ENCODE results near the gene RPL31.
A peak's percentile ranks its signal among the peaks of the same experiment; 100 is the strongest.
"Not testable (repeated sequence)": the region's sequence is repeated elsewhere in the genome, so short reads cannot be mapped to it uniquely, and the experiment has no call there.

The RPL31 gene

GRCh38 chr2:101047075-101047766 is 45.1 kb downstream of the RPL31 start:
- TF ChIP-seq OSR1 (CRISPR knock-in tag; IDR thresholded peaks at IDR 0.05) (no peak), BACH2 (CRISPR knock-in tag; IDR thresholded peaks at IDR 0.05; ENCODE audit: borderline replicate concordance) (no peak), ARNTL (CRISPR knock-in tag; IDR thresholded peaks at IDR 0.05; ENCODE audit: borderline replicate concordance, low read depth) (no peak), ESRRG (CRISPR knock-in tag; IDR thresholded peaks at IDR 0.05) (no peak), CSDC2 (CRISPR knock-in tag; IDR thresholded peaks at IDR 0.05) (no peak), GLIS3 (CRISPR knock-in tag; IDR thresholded peaks at IDR 0.05) (no peak), ZC3H10 (CRISPR knock-in tag; IDR thresholded peaks at IDR 0.05) (no peak), ZFP3 (CRISPR knock-in tag; IDR thresholded peaks at IDR 0.05) (no peak), PPARA (CRISPR knock-in tag; IDR thresholded peaks at IDR 0.05; ENCODE audit: borderline replicate concordance) (no peak), TOX (CRISPR knock-in tag; IDR thresholded peaks at IDR 0.05; ENCODE audit: borderline replicate concordance) (no peak), ISL1 (CRISPR knock-in tag; IDR thresholded peaks at IDR 0.05) (no peak), ZNF8 (CRISPR knock-in tag; IDR thresholded peaks at IDR 0.05) (no peak), TCF4 (CRISPR knock-in tag; IDR thresholded peaks at IDR 0.05; ENCODE audit: borderline replicate concordance) (no peak), SNAI2 (CRISPR knock-in tag; IDR thresholded peaks at IDR 0.05) (no peak)
- TF ChIP-seq, protein P1, sequence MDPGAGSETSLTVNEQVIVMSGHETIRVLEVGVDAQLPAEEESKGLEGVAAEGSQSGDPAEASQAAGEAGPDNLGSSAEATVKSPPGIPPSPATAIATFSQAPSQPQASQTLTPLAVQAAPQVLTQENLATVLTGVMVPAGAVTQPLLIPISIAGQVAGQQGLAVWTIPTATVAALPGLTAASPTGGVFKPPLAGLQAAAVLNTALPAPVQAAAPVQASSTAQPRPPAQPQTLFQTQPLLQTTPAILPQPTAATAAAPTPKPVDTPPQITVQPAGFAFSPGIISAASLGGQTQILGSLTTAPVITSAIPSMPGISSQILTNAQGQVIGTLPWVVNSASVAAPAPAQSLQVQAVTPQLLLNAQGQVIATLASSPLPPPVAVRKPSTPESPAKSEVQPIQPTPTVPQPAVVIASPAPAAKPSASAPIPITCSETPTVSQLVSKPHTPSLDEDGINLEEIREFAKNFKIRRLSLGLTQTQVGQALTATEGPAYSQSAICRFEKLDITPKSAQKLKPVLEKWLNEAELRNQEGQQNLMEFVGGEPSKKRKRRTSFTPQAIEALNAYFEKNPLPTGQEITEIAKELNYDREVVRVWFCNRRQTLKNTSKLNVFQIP (CRISPR knock-in tag; IDR thresholded peaks at IDR 0.05; ENCODE audit: borderline replicate concordance, low read depth): no peak
- ATAC-seq: peak; percentile 49

DNA sequence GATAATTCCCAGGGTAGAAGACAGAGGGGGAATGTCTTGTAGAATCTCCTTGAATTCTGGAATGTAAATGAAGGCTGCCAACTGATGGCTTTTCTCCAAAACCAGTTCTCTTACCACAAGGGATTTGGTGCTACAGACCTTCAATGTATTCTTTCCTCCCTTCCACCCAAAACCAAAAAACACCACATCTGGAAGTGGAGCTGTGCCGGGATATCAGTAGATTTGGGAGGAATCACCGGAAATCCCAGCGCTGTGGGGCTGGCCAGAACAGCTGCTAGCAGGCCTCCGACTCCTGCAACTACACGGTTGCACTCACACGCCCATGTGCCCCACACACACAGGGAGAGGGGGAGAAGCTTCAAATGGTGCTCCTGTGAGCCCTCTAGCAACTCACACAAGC is 45.7 kb downstream of the RPL31 start:
- ATAC-seq: peak; percentile 20; the same call in 2 of the 3 replicates
- no peak for TF ChIP-seq ZNF70 (CRISPR knock-in tag; IDR thresholded peaks at IDR 0.05)

- ATAC-seq: no peak
- TF ChIP-seq, protein P2, sequence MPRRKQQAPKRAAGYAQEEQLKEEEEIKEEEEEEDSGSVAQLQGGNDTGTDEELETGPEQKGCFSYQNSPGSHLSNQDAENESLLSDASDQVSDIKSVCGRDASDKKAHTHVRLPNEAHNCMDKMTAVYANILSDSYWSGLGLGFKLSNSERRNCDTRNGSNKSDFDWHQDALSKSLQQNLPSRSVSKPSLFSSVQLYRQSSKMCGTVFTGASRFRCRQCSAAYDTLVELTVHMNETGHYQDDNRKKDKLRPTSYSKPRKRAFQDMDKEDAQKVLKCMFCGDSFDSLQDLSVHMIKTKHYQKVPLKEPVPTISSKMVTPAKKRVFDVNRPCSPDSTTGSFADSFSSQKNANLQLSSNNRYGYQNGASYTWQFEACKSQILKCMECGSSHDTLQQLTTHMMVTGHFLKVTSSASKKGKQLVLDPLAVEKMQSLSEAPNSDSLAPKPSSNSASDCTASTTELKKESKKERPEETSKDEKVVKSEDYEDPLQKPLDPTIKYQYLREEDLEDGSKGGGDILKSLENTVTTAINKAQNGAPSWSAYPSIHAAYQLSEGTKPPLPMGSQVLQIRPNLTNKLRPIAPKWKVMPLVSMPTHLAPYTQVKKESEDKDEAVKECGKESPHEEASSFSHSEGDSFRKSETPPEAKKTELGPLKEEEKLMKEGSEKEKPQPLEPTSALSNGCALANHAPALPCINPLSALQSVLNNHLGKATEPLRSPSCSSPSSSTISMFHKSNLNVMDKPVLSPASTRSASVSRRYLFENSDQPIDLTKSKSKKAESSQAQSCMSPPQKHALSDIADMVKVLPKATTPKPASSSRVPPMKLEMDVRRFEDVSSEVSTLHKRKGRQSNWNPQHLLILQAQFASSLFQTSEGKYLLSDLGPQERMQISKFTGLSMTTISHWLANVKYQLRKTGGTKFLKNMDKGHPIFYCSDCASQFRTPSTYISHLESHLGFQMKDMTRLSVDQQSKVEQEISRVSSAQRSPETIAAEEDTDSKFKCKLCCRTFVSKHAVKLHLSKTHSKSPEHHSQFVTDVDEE (CRISPR knock-in tag; IDR thresholded peaks at IDR 0.05): no peak
- TF ChIP-seq CSRNP3 (CRISPR knock-in tag; IDR thresholded peaks at IDR 0.05): no peak
- no peak for TF ChIP-seq GLIS3 (CRISPR knock-in tag; IDR thresholded peaks at IDR 0.05)
- TF ChIP-seq CREB5 (CRISPR knock-in tag; IDR thresholded peaks at IDR 0.05; ENCODE audit: low read depth): no peak
- TF ChIP-seq BACH2 (CRISPR knock-in tag; IDR thresholded peaks at IDR 0.05; ENCODE audit: borderline replicate concordance): no peak
Measured at GRCh38 chr2:101048756-101049155, 46.7 kb downstream of the RPL31 start.

DNA sequence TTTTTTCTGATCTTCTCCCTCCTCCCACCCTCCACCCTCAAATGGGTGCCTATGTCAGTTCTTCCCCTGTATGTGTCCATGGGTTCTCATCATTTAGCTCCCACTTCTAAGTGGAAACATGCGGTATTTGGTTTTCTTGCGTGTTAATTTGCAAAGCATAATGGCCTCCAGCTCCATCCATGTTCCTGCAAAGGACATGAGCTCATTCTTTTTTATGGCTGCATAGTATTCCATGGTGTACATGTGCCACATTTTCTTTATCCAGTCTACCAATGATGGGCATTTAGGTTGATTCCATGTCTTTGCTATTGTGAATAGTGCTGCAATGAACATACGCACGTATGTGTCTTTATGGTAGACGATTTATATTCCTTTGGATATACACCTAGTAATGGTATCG is 48.8 kb downstream of the RPL31 start:
- not testable (repeated sequence) for ATAC-seq

DNA sequence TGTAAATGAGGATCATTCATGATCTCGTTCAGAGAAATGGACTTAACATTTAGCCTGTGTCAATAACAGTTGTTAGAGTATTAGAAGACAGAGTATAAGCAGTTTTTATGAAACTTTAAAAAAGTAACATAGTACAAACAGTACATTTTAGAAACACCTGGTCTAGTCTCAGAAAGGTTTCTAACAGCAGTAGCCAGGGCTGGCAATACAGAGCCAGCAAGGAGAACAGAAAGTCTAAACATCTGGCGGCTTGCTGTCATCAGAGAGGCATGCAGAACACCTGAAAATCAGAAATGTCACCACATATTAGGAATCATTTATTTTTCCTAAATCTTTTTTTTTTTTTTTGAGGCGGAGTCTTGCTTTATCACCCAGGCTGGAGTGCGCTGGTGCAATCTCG is 50.1 kb downstream of the RPL31 start:
- no peak for ATAC-seq

More for the DNA sequence above, 50.1 kb downstream of the RPL31 start:
- TF ChIP-seq CSDC2 (CRISPR knock-in tag; IDR thresholded peaks at IDR 0.05) (no peak), ZNF565 (CRISPR knock-in tag; conservative IDR thresholded peaks at IDR 0.05; ENCODE audit: low read depth) (no peak), ZFP30 (CRISPR knock-in tag; IDR thresholded peaks at IDR 0.05) (no peak), TCF4 (CRISPR knock-in tag; IDR thresholded peaks at IDR 0.05; ENCODE audit: borderline replicate concordance) (no peak)
- TF ChIP-seq, protein P3, sequence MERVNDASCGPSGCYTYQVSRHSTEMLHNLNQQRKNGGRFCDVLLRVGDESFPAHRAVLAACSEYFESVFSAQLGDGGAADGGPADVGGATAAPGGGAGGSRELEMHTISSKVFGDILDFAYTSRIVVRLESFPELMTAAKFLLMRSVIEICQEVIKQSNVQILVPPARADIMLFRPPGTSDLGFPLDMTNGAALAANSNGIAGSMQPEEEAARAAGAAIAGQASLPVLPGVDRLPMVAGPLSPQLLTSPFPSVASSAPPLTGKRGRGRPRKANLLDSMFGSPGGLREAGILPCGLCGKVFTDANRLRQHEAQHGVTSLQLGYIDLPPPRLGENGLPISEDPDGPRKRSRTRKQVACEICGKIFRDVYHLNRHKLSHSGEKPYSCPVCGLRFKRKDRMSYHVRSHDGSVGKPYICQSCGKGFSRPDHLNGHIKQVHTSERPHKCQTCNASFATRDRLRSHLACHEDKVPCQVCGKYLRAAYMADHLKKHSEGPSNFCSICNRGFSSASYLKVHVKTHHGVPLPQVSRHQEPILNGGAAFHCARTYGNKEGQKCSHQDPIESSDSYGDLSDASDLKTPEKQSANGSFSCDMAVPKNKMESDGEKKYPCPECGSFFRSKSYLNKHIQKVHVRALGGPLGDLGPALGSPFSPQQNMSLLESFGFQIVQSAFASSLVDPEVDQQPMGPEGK (CRISPR knock-in tag; IDR thresholded peaks at IDR 0.05; ENCODE audit: borderline replicate concordance): no peak

Data from SK-N-SH treated with all-trans-retinoic acid at 6 μM for 48 hours (cell line).